Calu3 (cell line): Measurements from ENCODE around the gene KCTD15. TPM values are rescaled to one million over a fixed set of nuclear protein-coding genes. Genes with fewer than 3 reads are reported as not detected.

Experiments
- BruUV-seq: library from RNA; stranded (reverse); fragments of 400-500 nt; replicated peaks from 2 replicates; lab custom pipeline; 2021; lab: Mats Ljungman, UMichigan
- CTCF ChIA-PET: fragments of 300-600 bp; sonication (Branson Sonifier 250); formaldehyde crosslinking; loops from one replicate; lab custom pipeline; 2022; ENCODE audit warnings: antibody characterized with exemption; lab: Charles Lee
- DNase-seq: peaks from one replicate; pipeline ENCODE4 v3.0.0; 2022
- H3K27ac Mint-ChIP-seq: one replicate; pipeline ENCODE4 v1.8.0; 2022; ENCODE audit warnings: mixed read lengths; ENCODE audit not compliant: unreplicated experiment
- H3K27me3 Mint-ChIP-seq: one replicate; pipeline ENCODE4 v1.8.0; 2022; ENCODE audit warnings: mixed read lengths; ENCODE audit not compliant: unreplicated experiment
- H3K36me3 Mint-ChIP-seq: one replicate; pipeline ENCODE4 v1.8.0; 2022; ENCODE audit warnings: mild to moderate bottlenecking, moderate library complexity, mixed read lengths; ENCODE audit not compliant: insufficient read depth, unreplicated experiment
- H3K4me1 Mint-ChIP-seq: one replicate; pipeline ENCODE4 v1.8.0; 2022; ENCODE audit warnings: mild to moderate bottlenecking, low read depth, mixed read lengths; ENCODE audit not compliant: unreplicated experiment
- H3K4me3 Mint-ChIP-seq: one replicate; pipeline ENCODE4 v1.8.0; 2022; ENCODE audit warnings: mild to moderate bottlenecking, low read depth, moderate library complexity, mixed read lengths; ENCODE audit not compliant: unreplicated experiment
- H3K9me3 Mint-ChIP-seq: one replicate; pipeline ENCODE4 v1.8.0; 2022; ENCODE audit warnings: low read depth, mixed read lengths; ENCODE audit not compliant: unreplicated experiment
- CTCF ChIP-seq: fragments of 200-600 bp; IDR thresholded peaks from one replicate; pipeline ENCODE4 v1.8.0; 2022; ENCODE audit warnings: antibody characterized with exemption; ENCODE audit not compliant: unreplicated experiment
- intact Hi-C: fragments of 100-400 bp; cut with micrococcal nuclease; formaldehyde crosslinking; loops from one replicate; pipeline ENCODE4 v1.10.0; 2022; ENCODE audit not compliant: unreplicated experiment
- total RNA-seq: library from RNA; stranded (reverse); gene quantifications from 2 replicates; pipeline ENCODE4 v1.2.3, GENCODE V29; 2022

Gene KCTD15
- total RNA-seq, 1 experiment from 2014 or later: 18.6 TPM

GRCh38 chr19:33797802-33798671 lies 1.4 kb downstream of the KCTD15 start:
- peaks cover 6% of the 10 kb centered on the region for H3K27me3 Mint-ChIP-seq
- no TSS peak for BruUV-seq
- no peaks in the 10 kb centered on the region for H3K4me1 Mint-ChIP-seq
- no peaks in the 10 kb centered on the region for H3K9me3 Mint-ChIP-seq
- intact Hi-C loops: no loop called here
- peaks cover 49% of the 10 kb centered on the region for H3K36me3 Mint-ChIP-seq
- peak; percentile 22 for DNase-seq
- H3K4me3 Mint-ChIP-seq: peak overlapping the region; percentile 71
- TF ChIP-seq CTCF: no peak
- CTCF ChIA-PET: interaction anchor here (0.6 kb wide), 1 partner anchor 632 kb away, joined by 7 read pairs; no protein-coding TSS in a partner anchor
- H3K27ac Mint-ChIP-seq: peak overlapping the region; percentile 23

- CTCF ChIA-PET: interaction anchor here (0.6 kb wide), 1 partner anchor 812 kb away, joined by 4 read pairs; no protein-coding TSS in a partner anchor
- no peak for TF ChIP-seq CTCF
- H3K27me3 Mint-ChIP-seq: no peaks in the 10 kb centered on the region
- intact Hi-C loops: no loop called here
- H3K4me3 Mint-ChIP-seq: peak overlapping the region; percentile 71
- no peaks in the 10 kb centered on the region for H3K9me3 Mint-ChIP-seq
- DNase-seq: no peak
- peaks cover 49% of the 10 kb centered on the region for H3K36me3 Mint-ChIP-seq
- BruUV-seq: no TSS peak
- no peaks in the 10 kb centered on the region for H3K4me1 Mint-ChIP-seq
- no peak overlapping the region for H3K27ac Mint-ChIP-seq
Measured at GRCh38 chr19:33798681-33799111, 2.0 kb downstream of the KCTD15 start.

- Mint-ChIP-seq H3K9me3 (no peaks in the 10 kb centered on the region), H3K4me3 (no peak overlapping the region), H3K4me1 (no peaks in the 10 kb centered on the region), H3K27me3 (no peaks in the 10 kb centered on the region), H3K36me3 (peaks cover 49% of the 10 kb centered on the region), H3K27ac (no peak overlapping the region)
- no peak for DNase-seq
- CTCF ChIA-PET: interaction anchor here (0.6 kb wide), 1 partner anchor 813 kb away, joined by 4 read pairs; no protein-coding TSS in a partner anchor
- TF ChIP-seq CTCF: no peak
- intact Hi-C loops: no loop called here
- BruUV-seq: TSS peak; percentile 24
Measured at GRCh38 chr19:33799476-33799875, 2.8 kb downstream of the KCTD15 start.

- Mint-ChIP-seq H3K27ac (no peak overlapping the region), H3K27me3 (no peaks in the 10 kb centered on the region), H3K36me3 (peaks cover 43% of the 10 kb centered on the region), H3K4me3 (no peak overlapping the region), H3K4me1 (no peaks in the 10 kb centered on the region), H3K9me3 (no peaks in the 10 kb centered on the region)
- intact Hi-C loops: no loop called here
- CTCF ChIA-PET: no interaction called here
- no TSS peak for BruUV-seq
- TF ChIP-seq CTCF: no peak
- no peak for DNase-seq
Measured at GRCh38 chr19:33800012-33800680, 3.5 kb downstream of the KCTD15 start.
